Astrocyte (in vitro differentiated cells and primary cell): ENCODE data around the gene DMXL2. TPM values are rescaled to one million over a fixed set of nuclear protein-coding genes. Genes with fewer than 3 reads are reported as not detected.

Source experiments
- DNase-seq: peaks from one replicate; pipeline ENCODE4 v3.0.0-alpha.2; 2010; ENCODE audit warnings: low read depth
- FAIRE-seq: peaks from 2 replicates; lab custom pipeline; 2011; peaks lifted over from hg19 to GRCh38; lab: Jason Lieb, UNC
- H2AFZ ChIP-seq: 2 replicates; pipeline ENCODE4 v1.6.0; 2012; ENCODE audit warnings: low read depth, low read length, inconsistent platforms
- H3K27ac ChIP-seq: 2 replicates; pipeline ENCODE4 v1.5.1; 2011; ENCODE audit warnings: low read depth, low read length, inconsistent platforms
- H3K27me3 ChIP-seq: 2 replicates; pipeline ENCODE4 v1.6.0; 2011; ENCODE audit warnings: low read length, inconsistent platforms; ENCODE audit not compliant: insufficient read depth
- H3K36me3 ChIP-seq: 2 replicates; pipeline ENCODE4 v1.5.1; 2011; ENCODE audit warnings: low read length, inconsistent platforms; ENCODE audit not compliant: insufficient read depth
- H3K4me1 ChIP-seq: 2 replicates; pipeline ENCODE4 v1.5.1; 2011; ENCODE audit warnings: low read length, inconsistent platforms; ENCODE audit not compliant: insufficient read depth
- H3K4me2 ChIP-seq: 2 replicates; pipeline ENCODE4 v1.6.0; 2012; ENCODE audit warnings: low read length, inconsistent platforms
- H3K4me3 ChIP-seq: 2 replicates; pipeline ENCODE4 v1.5.1; 2011; ENCODE audit warnings: low read depth, mild to moderate bottlenecking, low read length, inconsistent platforms; ENCODE audit not compliant: insufficient read depth
- H3K79me2 ChIP-seq: 2 replicates; pipeline ENCODE4 v1.6.0; 2012; ENCODE audit warnings: mild to moderate bottlenecking, low read length, inconsistent platforms; ENCODE audit not compliant: insufficient read depth
- H3K9ac ChIP-seq: 2 replicates; pipeline ENCODE4 v1.6.0; 2012; ENCODE audit warnings: mild to moderate bottlenecking, low read length, inconsistent platforms
- H3K9me3 ChIP-seq: 2 replicates; pipeline ENCODE4 v1.5.1; 2012; ENCODE audit warnings: low read depth, mild to moderate bottlenecking, low read length, inconsistent platforms; ENCODE audit not compliant: insufficient read depth
- H4K20me1 ChIP-seq: 2 replicates; pipeline ENCODE4 v1.6.0; 2012; ENCODE audit warnings: low read length, inconsistent platforms; ENCODE audit not compliant: insufficient read depth
- H3K27ac Mint-ChIP-seq: one replicate; pipeline ENCODE4 v1.8.0; 2021; ENCODE audit warnings: mild to moderate bottlenecking, mixed read lengths; ENCODE audit not compliant: unreplicated experiment
- H3K27me3 Mint-ChIP-seq: one replicate; pipeline ENCODE4 v1.8.0; 2021; ENCODE audit warnings: low read depth, mixed read lengths; ENCODE audit not compliant: unreplicated experiment
- H3K36me3 Mint-ChIP-seq: one replicate; pipeline ENCODE4 v1.8.0; 2021; ENCODE audit warnings: low read depth, mixed read lengths; ENCODE audit not compliant: unreplicated experiment
- H3K4me1 Mint-ChIP-seq: one replicate; pipeline ENCODE4 v1.8.0; 2021; ENCODE audit warnings: low read depth, mixed read lengths; ENCODE audit not compliant: unreplicated experiment
- H3K4me3 Mint-ChIP-seq: one replicate; pipeline ENCODE4 v1.8.0; 2021; ENCODE audit warnings: mild to moderate bottlenecking, moderate library complexity, mixed read lengths; ENCODE audit not compliant: unreplicated experiment
- H3K9me3 Mint-ChIP-seq: one replicate; pipeline ENCODE4 v1.8.0; 2021; ENCODE audit warnings: mild to moderate bottlenecking, mixed read lengths; ENCODE audit not compliant: unreplicated experiment
- EZH2 ChIP-seq: IDR thresholded peaks from 2 replicates; pipeline ENCODE4 v1.6.1; 2012; ENCODE audit warnings: mild to moderate bottlenecking, low read length, inconsistent platforms; ENCODE audit not compliant: insufficient read depth
- total RNA-seq: library from RNA; stranded (reverse); gene quantifications from 2 replicates; pipeline ENCODE4 v1.2.1, GENCODE V29; 2021
- TF ChIP-seq, protein P1 (sequence below): IDR thresholded peaks from 2 replicates; pipeline ENCODE4 v1.5.1; 2011; ENCODE audit warnings: low read depth, mild to moderate bottlenecking, inconsistent platforms, low read length, moderate library complexity; ENCODE audit not compliant: insufficient read depth

DMXL2 gene
- total RNA-seq, 1 donor from 2014 or later, result 19.0 TPM

- Mint-ChIP-seq H3K27me3 (no peaks in the 10 kb centered on the region), H3K27ac (no peak overlapping the region), H3K9me3 (no peaks in the 10 kb centered on the region), H3K4me3 (no peak overlapping the region), H3K4me1 (peaks cover 2% of the 10 kb centered on the region), H3K36me3 (no peaks in the 10 kb centered on the region)
- H3K27ac ChIP-seq, result no peak overlapping the region
- H3K9me3 ChIP-seq, result no peaks in the 10 kb centered on the region
- no peaks in the 10 kb centered on the region for H3K27me3 ChIP-seq
- DNase-seq, result no peak
- no peaks in the 10 kb centered on the region for H4K20me1 ChIP-seq
- H3K9ac ChIP-seq, result no peak overlapping the region
- H2AFZ ChIP-seq, result no peak overlapping the region
- no peaks in the 10 kb centered on the region for H3K79me2 ChIP-seq
- H3K4me3 ChIP-seq, result no peak overlapping the region
- H3K4me1 ChIP-seq, result peaks cover 7% of the 10 kb centered on the region
- TF ChIP-seq EZH2, result no peak
- TF ChIP-seq, protein P1, sequence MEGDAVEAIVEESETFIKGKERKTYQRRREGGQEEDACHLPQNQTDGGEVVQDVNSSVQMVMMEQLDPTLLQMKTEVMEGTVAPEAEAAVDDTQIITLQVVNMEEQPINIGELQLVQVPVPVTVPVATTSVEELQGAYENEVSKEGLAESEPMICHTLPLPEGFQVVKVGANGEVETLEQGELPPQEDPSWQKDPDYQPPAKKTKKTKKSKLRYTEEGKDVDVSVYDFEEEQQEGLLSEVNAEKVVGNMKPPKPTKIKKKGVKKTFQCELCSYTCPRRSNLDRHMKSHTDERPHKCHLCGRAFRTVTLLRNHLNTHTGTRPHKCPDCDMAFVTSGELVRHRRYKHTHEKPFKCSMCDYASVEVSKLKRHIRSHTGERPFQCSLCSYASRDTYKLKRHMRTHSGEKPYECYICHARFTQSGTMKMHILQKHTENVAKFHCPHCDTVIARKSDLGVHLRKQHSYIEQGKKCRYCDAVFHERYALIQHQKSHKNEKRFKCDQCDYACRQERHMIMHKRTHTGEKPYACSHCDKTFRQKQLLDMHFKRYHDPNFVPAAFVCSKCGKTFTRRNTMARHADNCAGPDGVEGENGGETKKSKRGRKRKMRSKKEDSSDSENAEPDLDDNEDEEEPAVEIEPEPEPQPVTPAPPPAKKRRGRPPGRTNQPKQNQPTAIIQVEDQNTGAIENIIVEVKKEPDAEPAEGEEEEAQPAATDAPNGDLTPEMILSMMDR, result no peak
- FAIRE-seq, result no peak
- H3K36me3 ChIP-seq, result no peaks in the 10 kb centered on the region
- no peak overlapping the region for H3K4me2 ChIP-seq
These were observed 130.0 kb downstream of the DMXL2 start for GRCh38 chr15:51492528-51492927.

- H3K4me2 ChIP-seq, result no peak overlapping the region
- Mint-ChIP-seq H3K36me3 (no peaks in the 10 kb centered on the region), H3K4me3 (no peak overlapping the region), H3K27me3 (no peaks in the 10 kb centered on the region), H3K27ac (no peak overlapping the region), H3K4me1 (peaks cover 2% of the 10 kb centered on the region), H3K9me3 (no peaks in the 10 kb centered on the region)
- H3K27me3 ChIP-seq, result no peaks in the 10 kb centered on the region
- no peak overlapping the region for H2AFZ ChIP-seq
- FAIRE-seq, result no peak
- H3K9ac ChIP-seq, result no peak overlapping the region
- peaks cover 7% of the 10 kb centered on the region for H3K4me1 ChIP-seq
- no peak for TF ChIP-seq EZH2
- TF ChIP-seq, protein P1, result no peak
- H3K27ac ChIP-seq, result no peak overlapping the region
- no peak overlapping the region for H3K4me3 ChIP-seq
- no peaks in the 10 kb centered on the region for H3K9me3 ChIP-seq
- no peaks in the 10 kb centered on the region for H3K79me2 ChIP-seq
- H3K36me3 ChIP-seq, result no peaks in the 10 kb centered on the region
- DNase-seq, result no peak
- H4K20me1 ChIP-seq, result no peaks in the 10 kb centered on the region
These were observed 130.6 kb downstream of the DMXL2 start for GRCh38 chr15:51491941-51492340.

DNA sequence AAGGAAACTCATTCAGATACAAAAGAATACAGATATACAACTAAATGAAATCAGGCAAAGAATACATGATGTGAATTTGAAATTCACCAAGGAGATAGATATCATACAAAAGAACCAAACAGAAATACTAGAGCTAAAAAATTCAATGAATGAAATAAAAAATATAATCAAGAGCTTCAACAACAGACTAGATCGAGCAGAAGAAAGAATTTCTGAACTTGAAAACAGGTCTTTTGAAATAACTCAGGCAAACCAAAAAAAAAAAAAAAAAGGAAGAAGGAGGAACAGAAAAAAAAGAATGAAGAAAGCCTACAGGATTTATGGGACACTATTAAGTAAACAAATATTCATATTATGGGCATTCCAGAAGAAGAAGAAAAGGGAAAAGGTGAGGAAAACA, 137.8 kb downstream of the DMXL2 start:
- Histone ChIP-seq H3K27ac (no peak overlapping the region), H3K4me3 (no peak overlapping the region), H3K9me3 (peaks cover 3% of the 10 kb centered on the region), H2AFZ (no peak overlapping the region), H3K4me1 (no peaks in the 10 kb centered on the region), H3K36me3 (no peaks in the 10 kb centered on the region), H3K4me2 (no peak overlapping the region), H4K20me1 (no peaks in the 10 kb centered on the region), H3K27me3 (no peaks in the 10 kb centered on the region), H3K79me2 (no peaks in the 10 kb centered on the region), H3K9ac (no peak overlapping the region)
- Mint-ChIP-seq H3K27ac (no peak overlapping the region), H3K9me3 (peaks cover 18% of the 10 kb centered on the region), H3K4me1 (no peaks in the 10 kb centered on the region), H3K36me3 (peaks cover 23% of the 10 kb centered on the region), H3K4me3 (no peak overlapping the region), H3K27me3 (no peaks in the 10 kb centered on the region)
- TF ChIP-seq, protein P1, result no peak
- no peak for TF ChIP-seq EZH2
- DNase-seq (no peak), FAIRE-seq (no peak)
